Astrocyte (in vitro differentiated cells and primary cell): ENCODE data around the gene FHL3. TPM values are rescaled to one million over a fixed set of nuclear protein-coding genes. Genes with fewer than 3 reads are reported as not detected.

Experiments used
- DNase-seq: peaks from one replicate; pipeline ENCODE4 v3.0.0-alpha.2; 2010; ENCODE audit warnings: low read depth
- FAIRE-seq: peaks from 2 replicates; lab custom pipeline; 2011; peaks lifted over from hg19 to GRCh38; lab: Jason Lieb, UNC
- H2AFZ ChIP-seq: 2 replicates; pipeline ENCODE4 v1.6.0; 2012; ENCODE audit warnings: low read depth, low read length, inconsistent platforms
- H3K27ac ChIP-seq: 2 replicates; pipeline ENCODE4 v1.5.1; 2011; ENCODE audit warnings: low read depth, low read length, inconsistent platforms
- H3K27me3 ChIP-seq: 2 replicates; pipeline ENCODE4 v1.6.0; 2011; ENCODE audit warnings: low read length, inconsistent platforms; ENCODE audit not compliant: insufficient read depth
- H3K36me3 ChIP-seq: 2 replicates; pipeline ENCODE4 v1.5.1; 2011; ENCODE audit warnings: low read length, inconsistent platforms; ENCODE audit not compliant: insufficient read depth
- H3K4me1 ChIP-seq: 2 replicates; pipeline ENCODE4 v1.5.1; 2011; ENCODE audit warnings: low read length, inconsistent platforms; ENCODE audit not compliant: insufficient read depth
- H3K4me2 ChIP-seq: 2 replicates; pipeline ENCODE4 v1.6.0; 2012; ENCODE audit warnings: low read length, inconsistent platforms
- H3K4me3 ChIP-seq: 2 replicates; pipeline ENCODE4 v1.5.1; 2011; ENCODE audit warnings: low read depth, mild to moderate bottlenecking, low read length, inconsistent platforms; ENCODE audit not compliant: insufficient read depth
- H3K79me2 ChIP-seq: 2 replicates; pipeline ENCODE4 v1.6.0; 2012; ENCODE audit warnings: mild to moderate bottlenecking, low read length, inconsistent platforms; ENCODE audit not compliant: insufficient read depth
- H3K9ac ChIP-seq: 2 replicates; pipeline ENCODE4 v1.6.0; 2012; ENCODE audit warnings: mild to moderate bottlenecking, low read length, inconsistent platforms
- H3K9me3 ChIP-seq: 2 replicates; pipeline ENCODE4 v1.5.1; 2012; ENCODE audit warnings: low read depth, mild to moderate bottlenecking, low read length, inconsistent platforms; ENCODE audit not compliant: insufficient read depth
- H4K20me1 ChIP-seq: 2 replicates; pipeline ENCODE4 v1.6.0; 2012; ENCODE audit warnings: low read length, inconsistent platforms; ENCODE audit not compliant: insufficient read depth
- H3K27ac Mint-ChIP-seq: one replicate; pipeline ENCODE4 v1.8.0; 2021; ENCODE audit warnings: mild to moderate bottlenecking, mixed read lengths; ENCODE audit not compliant: unreplicated experiment
- H3K27me3 Mint-ChIP-seq: one replicate; pipeline ENCODE4 v1.8.0; 2021; ENCODE audit warnings: low read depth, mixed read lengths; ENCODE audit not compliant: unreplicated experiment
- H3K36me3 Mint-ChIP-seq: one replicate; pipeline ENCODE4 v1.8.0; 2021; ENCODE audit warnings: low read depth, mixed read lengths; ENCODE audit not compliant: unreplicated experiment
- H3K4me1 Mint-ChIP-seq: one replicate; pipeline ENCODE4 v1.8.0; 2021; ENCODE audit warnings: low read depth, mixed read lengths; ENCODE audit not compliant: unreplicated experiment
- H3K4me3 Mint-ChIP-seq: one replicate; pipeline ENCODE4 v1.8.0; 2021; ENCODE audit warnings: mild to moderate bottlenecking, moderate library complexity, mixed read lengths; ENCODE audit not compliant: unreplicated experiment
- H3K9me3 Mint-ChIP-seq: one replicate; pipeline ENCODE4 v1.8.0; 2021; ENCODE audit warnings: mild to moderate bottlenecking, mixed read lengths; ENCODE audit not compliant: unreplicated experiment
- EZH2 ChIP-seq: IDR thresholded peaks from 2 replicates; pipeline ENCODE4 v1.6.1; 2012; ENCODE audit warnings: mild to moderate bottlenecking, low read length, inconsistent platforms; ENCODE audit not compliant: insufficient read depth
- total RNA-seq: library from RNA; stranded (reverse); gene quantifications from 2 replicates; pipeline ENCODE4 v1.2.1, GENCODE V29; 2021
- TF ChIP-seq, protein P1 (sequence below): IDR thresholded peaks from 2 replicates; pipeline ENCODE4 v1.5.1; 2011; ENCODE audit warnings: low read depth, mild to moderate bottlenecking, inconsistent platforms, low read length, moderate library complexity; ENCODE audit not compliant: insufficient read depth

Gene FHL3
- total RNA-seq, 1 donor from 2014 or later: 107 TPM

DNA sequence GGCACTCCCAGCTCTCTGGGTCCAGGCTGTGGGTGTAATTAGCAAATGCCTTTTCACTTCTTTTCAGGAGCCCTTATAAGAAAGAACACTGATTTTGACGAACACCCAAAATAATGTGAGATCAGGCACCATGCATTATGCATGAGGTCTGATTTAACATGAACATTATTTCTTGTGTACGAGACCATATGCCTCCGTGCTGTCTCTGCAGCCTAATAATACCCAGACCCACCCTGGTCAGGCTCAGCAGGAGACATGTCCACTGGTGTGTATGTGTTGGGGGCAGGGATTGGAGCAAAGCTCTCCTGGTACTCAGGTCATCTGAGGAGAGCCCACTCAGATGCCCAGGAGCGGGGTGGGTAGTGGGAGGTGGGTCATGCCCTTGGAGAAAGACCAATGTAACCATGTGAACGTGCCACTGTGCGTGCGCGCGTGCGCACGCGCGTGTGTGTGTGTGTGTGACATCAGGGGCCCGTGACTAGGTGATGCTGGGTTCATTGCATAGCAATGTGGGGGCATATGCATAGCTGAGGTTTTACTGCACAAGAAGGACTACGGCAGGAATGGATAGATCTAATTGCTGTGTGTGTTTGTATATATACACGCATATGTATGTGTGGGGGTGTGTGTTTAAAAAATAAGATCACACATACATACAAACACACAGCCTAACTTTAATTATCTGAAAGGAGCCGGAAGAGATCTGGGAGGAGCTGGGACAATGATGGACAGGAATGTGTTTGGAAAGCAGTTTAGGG lies 34.2 kb upstream of the FHL3 start:
- Histone ChIP-seq H3K4me1 (peaks cover 15% of the 10 kb centered on the region), H3K79me2 (no peaks in the 10 kb centered on the region), H2AFZ (no peak overlapping the region), H3K27me3 (peaks cover 23% of the 10 kb centered on the region), H3K9me3 (no peaks in the 10 kb centered on the region), H3K27ac (no peak overlapping the region), H3K36me3 (no peaks in the 10 kb centered on the region), H3K9ac (no peak overlapping the region), H4K20me1 (no peaks in the 10 kb centered on the region), H3K4me3 (peak overlapping the region; percentile 20), H3K4me2 (peak overlapping the region; percentile 72)
- no peak for DNase-seq
- Mint-ChIP-seq H3K4me1 (peaks cover 15% of the 10 kb centered on the region), H3K9me3 (no peaks in the 10 kb centered on the region), H3K36me3 (peaks cover 5% of the 10 kb centered on the region), H3K27ac (no peak overlapping the region), H3K4me3 (no peak overlapping the region), H3K27me3 (peaks cover 29% of the 10 kb centered on the region)
- TF ChIP-seq, protein P1, sequence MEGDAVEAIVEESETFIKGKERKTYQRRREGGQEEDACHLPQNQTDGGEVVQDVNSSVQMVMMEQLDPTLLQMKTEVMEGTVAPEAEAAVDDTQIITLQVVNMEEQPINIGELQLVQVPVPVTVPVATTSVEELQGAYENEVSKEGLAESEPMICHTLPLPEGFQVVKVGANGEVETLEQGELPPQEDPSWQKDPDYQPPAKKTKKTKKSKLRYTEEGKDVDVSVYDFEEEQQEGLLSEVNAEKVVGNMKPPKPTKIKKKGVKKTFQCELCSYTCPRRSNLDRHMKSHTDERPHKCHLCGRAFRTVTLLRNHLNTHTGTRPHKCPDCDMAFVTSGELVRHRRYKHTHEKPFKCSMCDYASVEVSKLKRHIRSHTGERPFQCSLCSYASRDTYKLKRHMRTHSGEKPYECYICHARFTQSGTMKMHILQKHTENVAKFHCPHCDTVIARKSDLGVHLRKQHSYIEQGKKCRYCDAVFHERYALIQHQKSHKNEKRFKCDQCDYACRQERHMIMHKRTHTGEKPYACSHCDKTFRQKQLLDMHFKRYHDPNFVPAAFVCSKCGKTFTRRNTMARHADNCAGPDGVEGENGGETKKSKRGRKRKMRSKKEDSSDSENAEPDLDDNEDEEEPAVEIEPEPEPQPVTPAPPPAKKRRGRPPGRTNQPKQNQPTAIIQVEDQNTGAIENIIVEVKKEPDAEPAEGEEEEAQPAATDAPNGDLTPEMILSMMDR: no peak
- TF ChIP-seq EZH2: no peak
- FAIRE-seq: peak; percentile 37

DNA sequence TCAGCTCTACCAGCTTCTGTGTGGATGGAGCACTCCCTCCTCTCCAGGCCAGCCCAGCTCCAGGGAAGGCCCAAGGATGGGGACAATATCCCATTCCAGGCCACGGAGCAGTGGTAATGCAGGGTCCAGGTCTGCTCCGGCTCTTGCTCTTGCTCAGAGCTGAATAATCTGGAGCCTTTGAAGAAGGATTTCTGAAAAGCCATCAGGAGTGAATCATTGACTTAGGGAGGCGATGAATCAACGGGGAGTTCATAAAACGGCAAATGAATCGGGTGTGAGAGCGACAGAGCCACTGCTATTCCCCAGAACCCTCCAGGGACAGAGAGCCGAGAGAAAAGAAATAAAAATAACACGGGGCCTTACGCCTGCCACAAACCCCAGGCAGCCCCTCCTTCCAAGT lies 33.5 kb upstream of the FHL3 start:
- H3K27me3 Mint-ChIP-seq: peaks cover 28% of the 10 kb centered on the region
- Histone ChIP-seq H2AFZ (no peak overlapping the region), H3K4me2 (peak overlapping the region; percentile 72), H4K20me1 (no peaks in the 10 kb centered on the region), H3K9ac (no peak overlapping the region), H3K79me2 (no peaks in the 10 kb centered on the region), H3K4me3 (peak overlapping the region; percentile 20), H3K27me3 (peaks cover 17% of the 10 kb centered on the region), H3K9me3 (no peaks in the 10 kb centered on the region), H3K27ac (no peak overlapping the region), H3K4me1 (peaks cover 9% of the 10 kb centered on the region), H3K36me3 (no peaks in the 10 kb centered on the region)
- peaks cover 5% of the 10 kb centered on the region for H3K36me3 Mint-ChIP-seq
- FAIRE-seq (peak; percentile 96), DNase-seq (peak; percentile 64)
- TF ChIP-seq, protein P1: no peak
- TF ChIP-seq EZH2: no peak
- H3K9me3 Mint-ChIP-seq: peaks cover 2% of the 10 kb centered on the region
- H3K4me3 Mint-ChIP-seq: no peak overlapping the region
- H3K27ac Mint-ChIP-seq: no peak overlapping the region
- H3K4me1 Mint-ChIP-seq: peaks cover 15% of the 10 kb centered on the region
